Gastrocnemius medialis (tissue), 4 donors: ENCODE data around the gene EVC.

ENCODE experiments used
- CTCF ChIP-seq, 5 experiments: fragments of 450-650 bp in 3 of 5; fragments of 200-600 bp in 2 of 5; sonication (generic) in 2 of 5; IDR thresholded peaks in 4 of 5; conservative IDR thresholded peaks in 1 of 5; 1 replicate in 4 of 5; 2 replicates in 1 of 5; pipeline ENCODE4 v1.5.1; 2016 to 2019; ENCODE audit warnings: antibody characterized with exemption in 5 of 5, mild to moderate bottlenecking in 3 of 5, moderate library complexity in 3 of 5
- POLR2A ChIP-seq, 2 donors: fragments of 450-650 bp; IDR thresholded peaks; one replicate each; pipeline ENCODE4 v1.6.1; 2017; ENCODE audit warnings: antibody characterized with exemption in 2 of 2, mild to moderate bottlenecking in 2 of 2, moderate library complexity in 2 of 2

DNA sequence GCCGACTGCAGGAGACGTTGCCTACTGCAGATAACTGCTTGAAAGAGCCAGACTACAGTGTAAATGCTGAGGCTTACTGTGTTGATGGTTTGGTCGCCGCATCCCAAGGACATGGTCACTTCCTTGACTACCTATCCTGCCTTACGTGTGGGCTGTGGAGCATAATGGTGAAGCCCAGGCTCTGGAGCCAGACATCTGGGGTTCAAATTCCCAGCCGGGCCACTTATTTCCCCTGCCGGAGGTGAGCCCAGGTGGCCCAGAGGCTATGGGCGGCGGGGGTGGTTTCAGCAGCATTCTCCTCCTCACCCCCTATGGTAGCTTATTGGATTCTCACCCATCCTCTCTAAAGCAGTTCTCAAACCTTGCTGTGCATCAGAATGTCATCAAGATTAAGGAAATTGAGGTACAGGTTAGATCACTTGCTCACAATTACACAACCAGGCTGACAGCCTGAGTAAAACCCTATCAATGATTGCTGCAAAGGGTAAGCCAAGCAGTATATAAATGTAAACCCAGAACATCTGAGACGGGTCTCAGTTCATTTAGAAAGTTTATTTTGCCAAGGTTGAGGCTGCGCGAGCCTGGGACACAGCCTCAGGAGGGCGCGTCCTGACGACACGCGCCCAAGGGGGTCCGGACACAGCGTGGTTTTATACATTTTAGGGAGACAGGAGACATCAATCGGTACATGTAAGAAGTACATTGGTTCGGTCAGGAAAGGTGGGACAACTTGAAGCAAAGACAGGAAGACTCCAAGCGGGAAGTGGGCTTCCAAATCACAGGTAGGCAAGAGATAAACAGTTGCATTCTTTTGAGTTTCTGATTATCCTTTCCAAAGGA is 48.5 kb downstream of the EVC start:
- TF ChIP-seq POLR2A (IDR thresholded peaks at IDR 0.05) (no peak), CTCF (IDR thresholded peaks at IDR 0.05 in 4 of 5, conservative IDR thresholded peaks at IDR 0.05 in 1 of 5) (no peak)
